SK-N-MC (cell line): ENCODE results near the gene UMAD1.

Source experiments
- DNase-seq: peaks from one replicate; pipeline ENCODE4 v3.0.0-alpha.2; 2011; ENCODE audit warnings: low read depth, low spot score
- H3K27ac ChIP-seq: fragments of 200-600 bp; sonication (generic); 2 replicates; pipeline ENCODE4 v1.5.1; 2016; ENCODE audit warnings: mixed run types
- H3K36me3 ChIP-seq: fragments of 200-600 bp; sonication (generic); 2 replicates; pipeline ENCODE4 v1.6.1; 2017; ENCODE audit warnings: antibody characterized with exemption, low read length, mixed read lengths; ENCODE audit not compliant: insufficient read depth
- H3K4me3 ChIP-seq: fragments of 200-600 bp; sonication (generic); 2 replicates; pipeline ENCODE4 v1.5.1; 2016
- H3K9ac ChIP-seq: fragments of 200-600 bp; sonication (generic); 2 replicates; pipeline ENCODE4 v1.8.0; 2017; ENCODE audit warnings: mixed run types, mixed read lengths; ENCODE audit not compliant: insufficient read length
- H3K9me3 ChIP-seq: fragments of 200-600 bp; sonication (generic); 2 replicates; pipeline ENCODE4 v1.6.1; 2017; ENCODE audit warnings: low read depth, mild to moderate bottlenecking, antibody characterized with exemption, low read length, moderate library complexity, mixed read lengths
- EZH2 ChIP-seq: fragments of 200-600 bp; sonication (generic); IDR thresholded peaks from one replicate; pipeline ENCODE4 v1.6.1; 2017; ENCODE audit warnings: antibody characterized with exemption
- FOXP2 ChIP-seq: optimal IDR thresholded peaks from 2 replicates; pipeline ENCODE3; 2011; ENCODE audit warnings: mild to moderate bottlenecking, moderate library complexity; ENCODE audit not compliant: insufficient read depth; ENCODE audit errors: extremely low read length, control extremely low read depth
- POLR2AphosphoS5 ChIP-seq: IDR thresholded peaks from 2 replicates; pipeline ENCODE4 v1.6.1; 2012; ENCODE audit warnings: mild to moderate bottlenecking, low read depth, low read length, borderline replicate concordance

UMAD1 gene

GRCh38 chr7:7662527-7662926 lies 22.0 kb downstream of the UMAD1 start:
- Histone ChIP-seq H3K9me3 (no peaks in the 10 kb centered on the region), H3K36me3 (no peaks in the 10 kb centered on the region), H3K9ac (no peak overlapping the region), H3K27ac (no peak overlapping the region), H3K4me3 (no peak overlapping the region)
- no peak for DNase-seq
- TF ChIP-seq POLR2AphosphoS5 = no peak
- TF ChIP-seq FOXP2 = no peak
- TF ChIP-seq EZH2 = no peak

GRCh38 chr7:7664291-7664690 lies 23.7 kb downstream of the UMAD1 start:
- H3K27ac ChIP-seq = no peak overlapping the region
- H3K9ac ChIP-seq = no peak overlapping the region

GRCh38 chr7:7665031-7665430 lies 24.5 kb downstream of the UMAD1 start:
- Histone ChIP-seq H3K9me3 (no peaks in the 10 kb centered on the region), H3K4me3 (no peak overlapping the region), H3K27ac (no peak overlapping the region), H3K36me3 (no peaks in the 10 kb centered on the region), H3K9ac (no peak overlapping the region)
- no peak for DNase-seq
- TF ChIP-seq POLR2AphosphoS5 (no peak), EZH2 (no peak), FOXP2 (no peak)

More at GRCh38 chr7:7664291-7664690, 23.7 kb downstream of the UMAD1 start:
- no peak for DNase-seq
- H3K4me3 ChIP-seq = no peak overlapping the region
- H3K9me3 ChIP-seq = no peaks in the 10 kb centered on the region
- TF ChIP-seq EZH2 (no peak), POLR2AphosphoS5 (no peak), FOXP2 (no peak)
- no peaks in the 10 kb centered on the region for H3K36me3 ChIP-seq

GRCh38 chr7:7667187-7667586 lies 26.6 kb downstream of the UMAD1 start:
- DNase-seq = no peak
- no peak overlapping the region for H3K9ac ChIP-seq

GRCh38 chr7:7668706-7669105 lies 28.2 kb downstream of the UMAD1 start:
- Histone ChIP-seq H3K36me3 (no peaks in the 10 kb centered on the region), H3K27ac (no peak overlapping the region), H3K9me3 (no peaks in the 10 kb centered on the region), H3K9ac (no peak overlapping the region), H3K4me3 (no peak overlapping the region)
- TF ChIP-seq EZH2 = no peak
- no peak for TF ChIP-seq FOXP2
- no peak for TF ChIP-seq POLR2AphosphoS5
- no peak for DNase-seq

More at GRCh38 chr7:7667187-7667586, 26.6 kb downstream of the UMAD1 start:
- no peaks in the 10 kb centered on the region for H3K36me3 ChIP-seq
- H3K27ac ChIP-seq = no peak overlapping the region
- H3K4me3 ChIP-seq = no peak overlapping the region
- no peaks in the 10 kb centered on the region for H3K9me3 ChIP-seq
- TF ChIP-seq EZH2 (no peak), POLR2AphosphoS5 (no peak), FOXP2 (no peak)

GRCh38 chr7:7670490-7670889 lies 29.9 kb downstream of the UMAD1 start:
- Histone ChIP-seq H3K9ac (no peak overlapping the region), H3K4me3 (no peak overlapping the region), H3K36me3 (no peaks in the 10 kb centered on the region), H3K27ac (no peak overlapping the region), H3K9me3 (no peaks in the 10 kb centered on the region)
- no peak for DNase-seq
- TF ChIP-seq POLR2AphosphoS5 (no peak), EZH2 (no peak), FOXP2 (no peak)

- Histone ChIP-seq H3K4me3 (no peak overlapping the region), H3K9me3 (no peaks in the 10 kb centered on the region), H3K36me3 (no peaks in the 10 kb centered on the region), H3K27ac (no peak overlapping the region), H3K9ac (no peak overlapping the region)
- TF ChIP-seq EZH2 (no peak), FOXP2 (no peak), POLR2AphosphoS5 (no peak)
- no peak for DNase-seq
Measured at GRCh38 chr7:7671361-7671760, 30.8 kb downstream of the UMAD1 start.

GRCh38 chr7:7672545-7673239 lies 32.1 kb downstream of the UMAD1 start:
- Histone ChIP-seq H3K27ac (no peak overlapping the region), H3K9me3 (no peaks in the 10 kb centered on the region), H3K9ac (no peak overlapping the region), H3K36me3 (no peaks in the 10 kb centered on the region; the same call in 1 of the 2 replicates), H3K4me3 (no peak overlapping the region)
- no peak for TF ChIP-seq EZH2
- TF ChIP-seq FOXP2 = no peak
- no peak for TF ChIP-seq POLR2AphosphoS5
- no peak for DNase-seq

GRCh38 chr7:7673240-7673550 lies 32.6 kb downstream of the UMAD1 start:
- no peak overlapping the region for H3K27ac ChIP-seq
- H3K9ac ChIP-seq = no peak overlapping the region
- TF ChIP-seq EZH2 (no peak), FOXP2 (no peak), POLR2AphosphoS5 (no peak)
- H3K36me3 ChIP-seq = peaks cover 3% of the 10 kb centered on the region; the same call in 1 of the 2 replicates
- DNase-seq = no peak
- H3K9me3 ChIP-seq = no peaks in the 10 kb centered on the region
- H3K4me3 ChIP-seq = no peak overlapping the region
